ENCODE data around the gene CALHM4. TPM values are rescaled to one million over a fixed set of nuclear protein-coding genes. Genes with fewer than 3 reads are reported as not detected.

Gene CALHM4
- total and polyA plus RNA-seq, 2 of the 13 experiments (the other 11 are each of a cell fraction or from before 2014, with no cell fraction given), result not detected

DNA sequence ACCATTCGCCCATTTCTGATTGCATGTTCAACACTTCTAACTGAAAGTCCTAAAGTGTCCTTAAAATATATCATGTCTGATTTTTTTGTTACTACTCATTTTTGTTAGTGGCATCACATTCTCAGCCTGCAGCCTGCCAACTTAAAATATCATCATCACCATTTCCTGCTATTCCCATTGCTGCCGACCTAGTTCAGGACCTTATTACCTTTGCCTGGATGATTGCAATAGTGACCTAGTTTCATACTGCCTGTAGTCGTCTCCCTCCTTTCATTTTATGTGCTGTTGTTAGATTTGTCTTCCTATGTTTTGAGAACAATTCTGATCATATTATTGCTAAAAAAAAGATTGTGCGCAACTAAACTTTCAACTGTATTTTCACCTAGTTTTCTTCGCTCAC is 23.9 kb downstream of the CALHM4 start:
- no TSS peak for BruUV-seq (replicated peaks)
- H4K20me1 ChIP-seq (ENCODE audit: insufficient read depth, low read length), result no peaks in the 10 kb centered on the region
- H3K36me3 ChIP-seq (replicated peaks in 1 of 2; ENCODE audit: control insufficient read depth in 1 of 2, insufficient read depth in 2 of 2, low read length in 2 of 2), result peaks cover 0 to 1% of the 10 kb centered on the region in 2 experiments; a peak in 4 of 5 replicates
- no peak overlapping the region for H2AFZ ChIP-seq (ENCODE audit: low read length)
- WGBS (ENCODE audit: low lambda C conversion rate), result 96% methylated on average over 5 of the region's 5 CpGs
- no peak overlapping the region for H3K4me3 ChIP-seq (replicated peaks in 1 of 3; ENCODE audit: insufficient read depth in 1 of 3, low read depth in 2 of 3, low read length in 3 of 3)
- no peak overlapping the region for H3K9ac ChIP-seq (ENCODE audit: insufficient read depth, low read depth, low read length)
- no peaks in the 10 kb centered on the region for H3K9me3 ChIP-seq (ENCODE audit: low read length)
- in situ Hi-C loops (cut with HindIII; ENCODE audit: extremely low pct_ligation_motif_present, low pct_unique_long_range_greater_than_20kb) (no loop called here), intact Hi-C loops (cut with micrococcal nuclease; ENCODE audit: unreplicated experiment) (no loop called here)
- no peak overlapping the region for H3K27ac ChIP-seq (ENCODE audit: extremely low read length, insufficient read depth, low read length)
- POLR2A ChIA-PET, result no interaction called here
- ATAC-seq, result no peak
- CTCF ChIA-PET (ENCODE audit: low intra/inter-chr PET ratio, low total read pairs), result no interaction called here
- peaks cover 53% of the 10 kb centered on the region for H3K79me2 ChIP-seq (ENCODE audit: insufficient read depth, low read length)
- H3K27me3 ChIP-seq (ENCODE audit: control insufficient read depth in 1 of 2, insufficient read depth in 2 of 2, low read length in 2 of 2), result no peaks in the 10 kb centered on the region
- FAIRE-seq, result no peak
- H3K4me2 ChIP-seq (ENCODE audit: low read depth, low read length), result no peak overlapping the region
- H3K4me1 ChIP-seq (ENCODE audit: insufficient read depth, low read length), result peaks cover 26% of the 10 kb centered on the region
- no peak for TF ChIP-seq ESRRA (CRISPR knock-in tag; IDR thresholded peaks at IDR 0.05; ENCODE audit: low read depth)
- no peak for TF ChIP-seq ZNF292 (CRISPR knock-in tag; IDR thresholded peaks at IDR 0.05; ENCODE audit: borderline replicate concordance, low read depth)
- no peak for TF ChIP-seq SRSF4 (IDR thresholded peaks at IDR 0.05; ENCODE audit: low read depth, low read length, poor library complexity, severe bottlenecking)
- no peak for TF ChIP-seq TIGD3 (CRISPR knock-in tag; IDR thresholded peaks at IDR 0.05; ENCODE audit: borderline replicate concordance)
- no peak for TF ChIP-seq MBNL3 (CRISPR knock-in tag; conservative IDR thresholded peaks at IDR 0.05)
- no peak for DNase-seq (ENCODE audit: low spot score)

DNA sequence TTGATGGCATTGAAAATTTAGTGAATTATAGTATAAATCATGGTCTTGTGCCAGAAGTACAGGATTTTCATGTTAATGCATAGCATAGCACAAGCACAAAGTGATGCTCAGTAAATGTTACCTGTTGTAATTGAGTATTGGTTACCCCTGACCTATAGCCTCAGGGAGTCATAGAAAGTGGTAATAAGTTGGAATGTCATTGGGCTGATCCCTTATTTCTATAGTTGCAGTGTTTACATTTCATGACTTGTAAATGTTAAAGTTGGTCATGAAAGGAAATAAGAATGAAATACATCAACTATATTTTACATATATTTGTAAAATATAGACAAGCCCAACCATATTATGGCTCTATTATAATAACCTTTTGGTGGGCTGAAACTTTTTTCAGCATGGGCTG is 24.8 kb downstream of the CALHM4 start:
- ChIA-PET CTCF (ENCODE audit: low intra/inter-chr PET ratio, low total read pairs) (no interaction called here), POLR2A (no interaction called here)
- in situ Hi-C loops (cut with HindIII; ENCODE audit: extremely low pct_ligation_motif_present, low pct_unique_long_range_greater_than_20kb) (no loop called here), intact Hi-C loops (cut with micrococcal nuclease; ENCODE audit: unreplicated experiment) (no loop called here)
- Histone ChIP-seq H3K4me3 (replicated peaks in 1 of 3; ENCODE audit: insufficient read depth in 1 of 3, low read depth in 2 of 3, low read length in 3 of 3) (no peak overlapping the region), H3K27ac (ENCODE audit: extremely low read length, insufficient read depth, low read length) (no peak overlapping the region), H2AFZ (ENCODE audit: low read length) (no peak overlapping the region), H3K36me3 (replicated peaks in 1 of 2; ENCODE audit: control insufficient read depth in 1 of 2, insufficient read depth in 2 of 2, low read length in 2 of 2) (peaks cover 4 to 5% of the 10 kb centered on the region in 2 experiments; a peak in 4 of 5 replicates), H3K4me1 (ENCODE audit: insufficient read depth, low read length) (peaks cover 17% of the 10 kb centered on the region), H3K4me2 (ENCODE audit: low read depth, low read length) (no peak overlapping the region), H4K20me1 (ENCODE audit: insufficient read depth, low read length) (no peaks in the 10 kb centered on the region), H3K9ac (ENCODE audit: insufficient read depth, low read depth, low read length) (no peak overlapping the region), H3K9me3 (ENCODE audit: low read length) (no peaks in the 10 kb centered on the region), H3K79me2 (ENCODE audit: insufficient read depth, low read length) (peaks cover 45% of the 10 kb centered on the region), H3K27me3 (ENCODE audit: control insufficient read depth in 1 of 2, insufficient read depth in 2 of 2, low read length in 2 of 2) (no peaks in the 10 kb centered on the region)
- TF ChIP-seq ZNF747 (CRISPR knock-in tag; IDR thresholded peaks at IDR 0.05; ENCODE audit: borderline replicate concordance) (no peak), TAF15 (IDR thresholded peaks at IDR 0.05; ENCODE audit: low read depth, low read length, poor library complexity, severe bottlenecking) (no peak), PRPF4 (IDR thresholded peaks at IDR 0.05; ENCODE audit: low read depth, low read length, poor library complexity, severe bottlenecking) (no peak), ZNF446 (CRISPR knock-in tag; IDR thresholded peaks at IDR 0.05) (no peak)
- TF ChIP-seq, protein P1, sequence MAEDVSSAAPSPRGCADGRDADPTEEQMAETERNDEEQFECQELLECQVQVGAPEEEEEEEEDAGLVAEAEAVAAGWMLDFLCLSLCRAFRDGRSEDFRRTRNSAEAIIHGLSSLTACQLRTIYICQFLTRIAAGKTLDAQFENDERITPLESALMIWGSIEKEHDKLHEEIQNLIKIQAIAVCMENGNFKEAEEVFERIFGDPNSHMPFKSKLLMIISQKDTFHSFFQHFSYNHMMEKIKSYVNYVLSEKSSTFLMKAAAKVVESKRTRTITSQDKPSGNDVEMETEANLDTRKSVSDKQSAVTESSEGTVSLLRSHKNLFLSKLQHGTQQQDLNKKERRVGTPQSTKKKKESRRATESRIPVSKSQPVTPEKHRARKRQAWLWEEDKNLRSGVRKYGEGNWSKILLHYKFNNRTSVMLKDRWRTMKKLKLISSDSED (CRISPR knock-in tag; IDR thresholded peaks at IDR 0.05), result no peak
- no peak for ATAC-seq
- FAIRE-seq, result no peak
- no TSS peak for BruUV-seq (replicated peaks)
- DNase-seq (ENCODE audit: low spot score), result no peak
